SK-N-SH (cell line): ENCODE results near the gene RNF168. TPM values are rescaled to one million over a fixed set of nuclear protein-coding genes. Genes with fewer than 3 reads are reported as not detected.

Experiments
- CTCF ChIA-PET: fragments of 300-600, 350-600 bp; formaldehyde crosslinking; extraction: SDS; loops from one replicate; lab custom pipeline; 2021; lab: Yijun Ruan, JAX
- POLR2A ChIA-PET: fragments of 350-600 bp; sonication (Branson Sonifier 250); formaldehyde crosslinking; extraction: SDS; loops from one replicate; lab custom pipeline; 2020; ENCODE audit warnings: antibody characterized with exemption, inconsistent platforms; lab: Yijun Ruan, JAX
- DNase-seq: peaks from one replicate; pipeline ENCODE4 v3.0.0; 2012
- H2AFZ ChIP-seq: fragments of 200-600 bp; sonication (generic); 2 replicates; pipeline ENCODE4 v1.8.1; 2016; ENCODE audit warnings: antibody characterized with exemption, mild to moderate bottlenecking, low read depth
- H3F3A ChIP-seq: fragments of 200-600 bp; sonication (generic); replicated peaks from 2 replicates; pipeline ENCODE3; 2016; ENCODE audit warnings: antibody characterized with exemption, mild to moderate bottlenecking; ENCODE audit not compliant: insufficient read depth
- H3K27ac ChIP-seq, 2 experiments: fragments of 200-500 bp in 1 of 2; fragments of 200-600 bp in 1 of 2; sonication (Bioruptor generic) in 1 of 2; sonication (generic), shearing (Covaris generic) in 1 of 2; 2 replicates each; pipeline versions ENCODE4 v1.5.1 to v1.6.1; 2014 to 2016; ENCODE audit warnings: low read depth in 2 of 2, inconsistent platforms in 1 of 2, low read length in 1 of 2, mild to moderate bottlenecking in 1 of 2, mixed read lengths in 1 of 2
- H3K27me3 ChIP-seq: fragments of 200-600 bp; sonication (generic), shearing (Covaris generic); 2 replicates; pipeline ENCODE4 v1.6.1; 2016; ENCODE audit warnings: mixed run types; ENCODE audit not compliant: insufficient read depth
- H3K36me3 ChIP-seq, 2 experiments: fragments of 200-500 bp in 1 of 2; fragments of 200-600 bp in 1 of 2; sonication (Bioruptor generic) in 1 of 2; sonication (generic) in 1 of 2; replicated peaks in 1 of 2; 2 replicates each; pipeline versions ENCODE3 to v1.5.1; 2014 to 2016; ENCODE audit warnings: low read length in 1 of 2, mild to moderate bottlenecking in 1 of 2; ENCODE audit not compliant: insufficient read depth in 2 of 2, control insufficient read depth in 1 of 2
- H3K4me1 ChIP-seq, 2 experiments: fragments of 200-500 bp in 1 of 2; fragments of 200-600 bp in 1 of 2; sonication (Bioruptor generic) in 1 of 2; sonication (generic), shearing (Covaris generic) in 1 of 2; 2 replicates each; pipeline versions ENCODE4 v1.5.1 to v1.6.1; 2014 to 2016; ENCODE audit warnings: low read depth in 1 of 2, low read length in 1 of 2, mixed run types in 1 of 2; ENCODE audit not compliant: insufficient read depth in 2 of 2, control insufficient read depth in 1 of 2
- H3K4me2 ChIP-seq: fragments of 200-600 bp; sonication (generic), shearing (Covaris generic); 2 replicates; pipeline ENCODE4 v1.6.1; 2017; ENCODE audit warnings: mixed run types
- H3K4me3 ChIP-seq, 2 experiments: fragments of 200-500 bp in 1 of 2; fragments of 200-600 bp in 1 of 2; sonication (Bioruptor generic) in 1 of 2; sonication (generic), shearing (Covaris generic) in 1 of 2; 2 replicates each; pipeline versions ENCODE4 v1.5.1 to v1.8.1; 2014 to 2016; ENCODE audit warnings: low read depth in 2 of 2, inconsistent platforms in 1 of 2, low read length in 1 of 2, mild to moderate bottlenecking in 1 of 2, mixed read lengths in 1 of 2, moderate library complexity in 1 of 2
- H3K79me2 ChIP-seq: fragments of 200-600 bp; sonication (generic); 2 replicates; pipeline ENCODE4 v1.8.1; 2017; ENCODE audit warnings: mild to moderate bottlenecking; ENCODE audit not compliant: insufficient read depth
- H3K9ac ChIP-seq: fragments of 200-600 bp; sonication (generic); 2 replicates; pipeline ENCODE4 v1.6.1; 2017; ENCODE audit warnings: mixed run types
- H3K9me2 ChIP-seq: fragments of 200-600 bp; sonication (generic); 2 replicates; pipeline ENCODE4 v1.6.1; 2017; ENCODE audit warnings: mixed run types
- H3K9me3 ChIP-seq: fragments of 200-600 bp; sonication (generic); 2 replicates; pipeline ENCODE4 v1.6.1; 2017; ENCODE audit warnings: mixed run types, mild to moderate bottlenecking, moderate library complexity
- H4K20me1 ChIP-seq: fragments of 200-600 bp; sonication (generic); 2 replicates; pipeline ENCODE4 v1.6.1; 2017; ENCODE audit warnings: mild to moderate bottlenecking, mixed run types; ENCODE audit not compliant: insufficient read depth
- CTCF ChIP-seq: fragments of 200-600 bp; sonication (generic); IDR thresholded peaks from 2 replicates; pipeline ENCODE4 v1.6.1; 2017; ENCODE audit warnings: antibody characterized with exemption, mild to moderate bottlenecking, moderate library complexity
- ELF1 ChIP-seq: IDR thresholded peaks from 2 replicates; pipeline ENCODE4 v1.4.0; 2012
- EP300 ChIP-seq, 2 experiments: IDR thresholded peaks; 2 replicates each; pipeline versions ENCODE4 v1.4.0 to v1.6.1; 2012; ENCODE audit warnings: borderline replicate concordance in 1 of 2, low read depth in 1 of 2, low read length in 1 of 2
- FOSL2 ChIP-seq: IDR thresholded peaks from 2 replicates; pipeline ENCODE4 v1.4.0; 2012; ENCODE audit warnings: low read depth, mild to moderate bottlenecking, moderate library complexity, borderline replicate concordance
- FOXJ3 ChIP-seq: sonication (generic); formaldehyde crosslinking; IDR thresholded peaks from 2 replicates; pipeline ENCODE4 v1.5.1; 2020; ENCODE audit warnings: mild to moderate bottlenecking, missing genetic modification reagents
- FOXM1 ChIP-seq: IDR thresholded peaks from 2 replicates; pipeline ENCODE4 v1.4.0; 2012; ENCODE audit warnings: low read depth, mild to moderate bottlenecking
- IRF3 ChIP-seq: fragments of 150-350 bp; IDR thresholded peaks from 2 replicates; pipeline ENCODE4 v1.6.1; 2016; ENCODE audit warnings: mild to moderate bottlenecking, low read depth, low read length
- JUND ChIP-seq: IDR thresholded peaks from 2 replicates; pipeline ENCODE4 v1.4.0; 2012
- MAX ChIP-seq: IDR thresholded peaks from 2 replicates; pipeline ENCODE4 v1.4.0; 2012; ENCODE audit warnings: low read depth
- MXI1 ChIP-seq: IDR thresholded peaks from 2 replicates; pipeline ENCODE4 v1.6.1; 2012; ENCODE audit warnings: mild to moderate bottlenecking, low read depth, low read length, improper control_type of control experiment
- NFIC ChIP-seq: IDR thresholded peaks from 2 replicates; pipeline ENCODE4 v1.4.0; 2012; ENCODE audit warnings: borderline replicate concordance
- NRF1 ChIP-seq: IDR thresholded peaks from 2 replicates; pipeline ENCODE4 v1.6.1; 2012; ENCODE audit warnings: low read depth, mild to moderate bottlenecking, low read length
- POLR2AphosphoS5 ChIP-seq: IDR thresholded peaks from 2 replicates; pipeline ENCODE4 v1.6.1; 2012; ENCODE audit warnings: low read depth, low read length
- RAD21 ChIP-seq: IDR thresholded peaks from 2 replicates; pipeline ENCODE4 v1.6.1; 2012; ENCODE audit warnings: mild to moderate bottlenecking, low read length
- RCOR1 ChIP-seq: fragments of 150-350 bp; IDR thresholded peaks from 2 replicates; pipeline ENCODE4 v1.6.1; 2017; ENCODE audit warnings: antibody characterized with exemption, low read length
- RFX5 ChIP-seq: IDR thresholded peaks from 2 replicates; pipeline ENCODE4 v1.6.1; 2012; ENCODE audit warnings: mild to moderate bottlenecking, improper control_type of control experiment, low read length
- SIN3A ChIP-seq: IDR thresholded peaks from 2 replicates; pipeline ENCODE4 v1.6.1; 2012; ENCODE audit warnings: low read depth, mild to moderate bottlenecking, low read length, moderate library complexity, borderline replicate concordance
- TAF1 ChIP-seq: IDR thresholded peaks from 2 replicates; pipeline ENCODE4 v1.6.1; 2012; ENCODE audit warnings: low read depth, mild to moderate bottlenecking, low read length, moderate library complexity, borderline replicate concordance
- TCF12 ChIP-seq: IDR thresholded peaks from 2 replicates; pipeline ENCODE4 v1.4.0; 2012
- TEAD4 ChIP-seq: IDR thresholded peaks from 2 replicates; pipeline ENCODE4 v1.4.0; 2012; ENCODE audit warnings: mild to moderate bottlenecking, borderline replicate concordance; ENCODE audit not compliant: insufficient read depth
- USF2 ChIP-seq: fragments of 150-350 bp; IDR thresholded peaks from 2 replicates; pipeline ENCODE4 v1.6.1; 2017; ENCODE audit warnings: antibody characterized with exemption, low read length, low read depth, borderline replicate concordance
- WGBS: methylation state at CpG from one replicate; pipeline ENCODE4 v1.1.6; 2017; ENCODE audit warnings: low lambda C conversion rate; 5-methylcytosine and 5-hydroxymethylcytosine counted together
- polyA plus RNA-seq, 3 experiments: library from polyadenylated mRNA; depleted of rRNA; stranded (reverse); fragments of >200 nt; gene quantifications; 2 replicates each; pipeline ENCODE4 v1.2.3, GENCODE V29; 2012

The RNF168 gene
- polyA plus RNA-seq, 1 of the 3 experiments (the other 2 are of a cell fraction), result 1.9 TPM

GRCh38 chr3:196440041-196440537 lies 63.5 kb downstream of the RNF168 start (continued):
- peak; percentile 97 for TF ChIP-seq TCF12
- peak; percentile 46; the same call in 1 of the 2 replicates for TF ChIP-seq MAX
- TF ChIP-seq ELF1, result no peak
- no peak for TF ChIP-seq RCOR1
- TF ChIP-seq CTCF, result no peak
- TF ChIP-seq NRF1, result no peak
- no peak for TF ChIP-seq RAD21
- peak; percentile 68; the same call in 1 of the 2 replicates for TF ChIP-seq FOSL2
- no peak for TF ChIP-seq TAF1
- no peak for TF ChIP-seq FOXJ3 (CRISPR knock-in tag)
- no peak for TF ChIP-seq TEAD4
- TF ChIP-seq SIN3A, result no peak
- no peak for TF ChIP-seq MXI1
- 0 out of 2 replicates have a peak, but pooled peaks have one; percentile 37 for TF ChIP-seq JUND
- no peak for TF ChIP-seq FOXM1

GRCh38 chr3:196432137-196432879 lies 71.3 kb downstream of the RNF168 start, which contains the start of gene UBXN7:
Gene UBXN7 (minus strand): TSS chr3:196432427. CDS start chr3:196432399, 28 bp downstream.
- ChIA-PET CTCF (no interaction called here), POLR2A (interaction anchor here (0.6 to 1.2 kb wide), 4 partner anchors 8 to 382 kb away, joined by 3 to 7 read pairs (median 3); partner anchors contain the start of gene DYNLT2B)
- Histone ChIP-seq H3K9ac (peak within 1 kb of the TSS; percentile 90), H3K79me2 (peaks cover 49% of the 10 kb centered on the region), H3K27me3 (no peaks in the 10 kb centered on the region), H3K4me1 (peaks cover 0 to 6% of the 10 kb centered on the region in 2 experiments; a peak in 2 of 4 replicates), H2AFZ (peak within 1 kb of the TSS; percentile 94), H4K20me1 (peaks cover 31% of the 10 kb centered on the region), H3K9me2 (no peaks in the 10 kb centered on the region), H3F3A (peaks cover 14% of the 10 kb centered on the region), H3K9me3 (no peaks in the 10 kb centered on the region), H3K4me3 (peak within 1 kb of the TSS; percentile 77 to 87), H3K4me2 (peak within 1 kb of the TSS; percentile 83), H3K36me3 (peaks cover 0 to 12% of the 10 kb centered on the region in 2 experiments), H3K27ac (peak within 1 kb of the TSS; percentile 76 to 92)
- peak; percentile 100 for DNase-seq
- 1% methylated on average over 26 of the region's 67 CpGs for WGBS
- TF ChIP-seq JUND (no peak), RFX5 (no peak), POLR2AphosphoS5 (peak; percentile 89), FOSL2 (no peak), NRF1 (peak; percentile 83), IRF3 (no peak), MAX (0 out of 2 replicates have a peak, but pooled peaks have one; percentile 70), CTCF (no peak), USF2 (0 out of 2 replicates have a peak, but pooled peaks have one; percentile 15), MXI1 (no peak), FOXJ3 (CRISPR knock-in tag) (peak; percentile 59; the same call in 1 of the 2 replicates), EP300 (IDR thresholded peaks at IDR 0.05; ENCODE audit: borderline replicate concordance in 1 of 2, low read depth in 1 of 2, low read length in 1 of 2) (peak in 1 of 2 experiments; percentile 22; a peak in 1 of 4 replicates), NFIC (no peak), TAF1 (peak; percentile 67), ELF1 (no peak)
